ENCODE measurements around the gene HAUS3.
"Not testable (repeated sequence)": the region's sequence is repeated elsewhere in the genome, so short reads cannot be mapped to it uniquely, and the experiment has no call there.

Gene HAUS3

GRCh38 chr4:2250357-2251072 lies 8.6 kb upstream of the HAUS3 start:
- no peak for DNase-seq

- DNase-seq = no peak
Measured at GRCh38 chr4:2249526-2250356, 7.8 kb upstream of the HAUS3 start.

GRCh38 chr4:2248821-2249261 lies 6.9 kb upstream of the HAUS3 start:
- no peak for DNase-seq

- no peak for DNase-seq
Measured at GRCh38 chr4:2248044-2248780, 6.3 kb upstream of the HAUS3 start.

- DNase-seq = no peak
Measured at GRCh38 chr4:2247128-2248043, 5.5 kb upstream of the HAUS3 start.

- DNase-seq = no peak
Measured at GRCh38 chr4:2246384-2247127, 4.6 kb upstream of the HAUS3 start.

- no peak for DNase-seq
Measured at GRCh38 chr4:2245787-2246275, 3.9 kb upstream of the HAUS3 start.

- DNase-seq = no peak
Measured at GRCh38 chr4:2245057-2245786, 3.3 kb upstream of the HAUS3 start.

GRCh38 chr4:2243681-2244380 lies 1.9 kb upstream of the HAUS3 start:
- no peak for DNase-seq

GRCh38 chr4:2241003-2241402 lies 918 bp downstream of the HAUS3 start:
- no peak for DNase-seq

- DNase-seq = no peak
Measured at GRCh38 chr4:2236944-2237666, 4.8 kb downstream of the HAUS3 start.

GRCh38 chr4:2231082-2231481 lies 10.8 kb downstream of the HAUS3 start:
- no peak for DNase-seq

- no peak for DNase-seq
Measured at GRCh38 chr4:2226261-2226660, 15.7 kb downstream of the HAUS3 start.

GRCh38 chr4:2222838-2223237 lies 19.1 kb downstream of the HAUS3 start:
- DNase-seq = no peak

- not testable (repeated sequence) for DNase-seq
Measured at GRCh38 chr4:2221378-2221777, 20.5 kb downstream of the HAUS3 start.

- DNase-seq = no peak
Measured at GRCh38 chr4:2220016-2220630, 21.8 kb downstream of the HAUS3 start.

- no peak for DNase-seq
Measured at GRCh38 chr4:2219233-2219760, 22.6 kb downstream of the HAUS3 start.

- no peak for DNase-seq
Measured at GRCh38 chr4:2218436-2218835, 23.5 kb downstream of the HAUS3 start.

GRCh38 chr4:2217726-2218125 lies 24.2 kb downstream of the HAUS3 start:
- no peak for DNase-seq

Data from activated gamma-delta T cell (primary cell).